Panc1 (cell line): ENCODE data around the gene C17orf67. TPM values are rescaled to one million over a fixed set of nuclear protein-coding genes. Genes with fewer than 3 reads are reported as not detected.

Experiments
- ATAC-seq: fragments of 200-7000 bp; cut with Tn5 transposase; 2 replicates; pipeline ENCODE4 v1.9.1; 2020; ENCODE audit warnings: mild to moderate bottlenecking, moderate library complexity
- BruUV-seq: library from RNA; stranded (reverse); fragments of 400-500 nt; replicated peaks from 2 replicates; lab custom pipeline; 2021; lab: Mats Ljungman, UMichigan
- CTCF ChIA-PET: fragments of 300-600 bp; sonication (Branson Sonifier 250); formaldehyde crosslinking; loops from one replicate; lab custom pipeline; 2022; ENCODE audit warnings: antibody characterized with exemption; lab: Charles Lee
- POLR2A ChIA-PET: fragments of 300-600 bp; sonication (Branson Sonifier 250); formaldehyde crosslinking; loops from one replicate; lab custom pipeline; 2022; ENCODE audit warnings: antibody characterized with exemption; lab: Charles Lee
- DNase-seq: peaks from one replicate; pipeline ENCODE4 v3.0.0-alpha.2; 2010; ENCODE audit warnings: low read depth, low spot score
- H3K27ac ChIP-seq: 2 replicates; pipeline ENCODE4 v1.5.1; 2011; ENCODE audit warnings: mild to moderate bottlenecking, low read length, inconsistent platforms
- H3K27me3 ChIP-seq: fragments of 200-500 bp; sonication (Bioruptor generic); 2 replicates; pipeline ENCODE4 v1.6.0; 2014; ENCODE audit warnings: low read length, inconsistent platforms; ENCODE audit not compliant: control insufficient read depth, insufficient read depth
- H3K36me3 ChIP-seq: fragments of 200-500 bp; sonication (Bioruptor generic); 2 replicates; pipeline ENCODE4 v1.5.1; 2014; ENCODE audit warnings: inconsistent platforms, mild to moderate bottlenecking, low read length, moderate library complexity; ENCODE audit not compliant: control insufficient read depth, insufficient read depth
- H3K4me1 ChIP-seq: 2 replicates; pipeline ENCODE4 v1.5.1; 2011; ENCODE audit warnings: inconsistent platforms, mild to moderate bottlenecking, low read length, moderate library complexity; ENCODE audit not compliant: control insufficient read depth, insufficient read depth
- H3K4me3 ChIP-seq, 2 experiments: 2 replicates each; pipeline ENCODE4 v1.5.1; 2011 to 2012; ENCODE audit warnings: low read depth in 2 of 2, low read length in 2 of 2, mild to moderate bottlenecking in 2 of 2, inconsistent platforms in 1 of 2, moderate library complexity in 1 of 2
- H3K9me3 ChIP-seq: fragments of 200-500 bp; sonication (Bioruptor generic); 2 replicates; pipeline ENCODE4 v1.5.1; 2014; ENCODE audit warnings: low read depth, mild to moderate bottlenecking, inconsistent platforms, low read length, moderate library complexity; ENCODE audit not compliant: control insufficient read depth, insufficient read depth
- POLR2AphosphoS5 ChIP-seq: IDR thresholded peaks from 2 replicates; pipeline ENCODE4 v1.6.1; 2012; ENCODE audit warnings: mild to moderate bottlenecking, low read depth, low read length, moderate library complexity
- SIN3A ChIP-seq: IDR thresholded peaks from 2 replicates; pipeline ENCODE4 v1.6.1; 2012; ENCODE audit warnings: low read depth, mild to moderate bottlenecking, low read length, moderate library complexity, borderline replicate concordance; ENCODE audit not compliant: insufficient read depth
- TCF7L2 ChIP-seq: IDR thresholded peaks from 2 replicates; pipeline ENCODE4 v1.6.1; 2011; ENCODE audit warnings: mild to moderate bottlenecking, low read depth, low read length, inconsistent platforms
- in situ Hi-C: cut with HindIII; loops from 2 replicates; pipeline ENCODE4 v1.10.0; 2016; ENCODE audit warnings: low sequenced_read_pairs, low pct_unique_long_range_greater_than_20kb
- intact Hi-C: fragments of 100-400 bp; cut with micrococcal nuclease; formaldehyde crosslinking; loops from one replicate; pipeline ENCODE4 v1.10.0; 2022; ENCODE audit not compliant: unreplicated experiment
- total RNA-seq: library from RNA; stranded (reverse); gene quantifications from one replicate; pipeline ENCODE4 v1.2.1, GENCODE V29; 2021; ENCODE audit not compliant: unreplicated experiment
- TF ChIP-seq, protein P1 (sequence below): fragments of 450-650 bp; IDR thresholded peaks from 2 replicates; pipeline ENCODE4 v1.5.1; 2017; ENCODE audit warnings: mild to moderate bottlenecking
- TF ChIP-seq, protein P2 (sequence below), 2 experiments: IDR thresholded peaks; 2 replicates each; pipeline ENCODE4 v1.6.1; 2011 to 2012; ENCODE audit warnings: low read depth in 2 of 2, control low read depth in 1 of 2, low read length in 1 of 2, mild to moderate bottlenecking in 1 of 2, moderate library complexity in 1 of 2; ENCODE audit not compliant: insufficient read depth in 1 of 2

C17orf67 gene
- total RNA-seq, 1 experiment from 2014 or later, result 3.4 TPM

DNA sequence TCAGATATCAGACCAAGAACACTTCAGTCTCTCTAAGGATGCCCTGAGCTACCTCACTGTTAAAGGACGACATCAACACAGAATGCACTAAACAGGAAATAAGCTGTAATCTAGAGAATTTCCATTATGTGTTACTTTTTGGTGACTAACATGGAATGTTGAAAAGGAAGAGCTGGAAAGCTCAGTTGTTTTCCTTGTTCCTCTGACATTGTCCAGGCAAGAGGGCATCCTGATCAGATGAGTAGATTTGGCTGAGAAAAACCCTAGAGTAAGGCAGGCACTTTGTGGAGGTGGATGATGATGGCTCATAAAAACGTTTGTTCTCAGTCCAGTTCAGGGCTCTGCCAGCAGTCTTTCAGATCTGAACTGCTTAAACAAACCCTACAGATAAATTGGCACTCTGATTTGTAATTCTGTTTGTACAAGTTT is 34.2 kb upstream of the C17orf67 start:
- TF ChIP-seq SIN3A, result no peak
- TF ChIP-seq TCF7L2, result no peak
- no peak for TF ChIP-seq POLR2AphosphoS5
- ChIA-PET POLR2A (interaction anchor here (0.6 kb wide), 2 partner anchors 27 to 30 kb away, joined by 6 to 7 read pairs; no protein-coding TSS in a partner anchor), CTCF (no interaction called here)
- Histone ChIP-seq H3K9me3 (no peaks in the 10 kb centered on the region), H3K27ac (no peak overlapping the region), H3K4me1 (no peaks in the 10 kb centered on the region), H3K36me3 (peaks cover 15% of the 10 kb centered on the region; the same call in 1 of the 2 replicates), H3K4me3 (no peak overlapping the region), H3K27me3 (no peaks in the 10 kb centered on the region)
- ATAC-seq, result no peak
- intact Hi-C loops, result no loop called here
- no peak for DNase-seq
- in situ Hi-C loops, result no loop called here
- BruUV-seq, result no TSS peak

DNA sequence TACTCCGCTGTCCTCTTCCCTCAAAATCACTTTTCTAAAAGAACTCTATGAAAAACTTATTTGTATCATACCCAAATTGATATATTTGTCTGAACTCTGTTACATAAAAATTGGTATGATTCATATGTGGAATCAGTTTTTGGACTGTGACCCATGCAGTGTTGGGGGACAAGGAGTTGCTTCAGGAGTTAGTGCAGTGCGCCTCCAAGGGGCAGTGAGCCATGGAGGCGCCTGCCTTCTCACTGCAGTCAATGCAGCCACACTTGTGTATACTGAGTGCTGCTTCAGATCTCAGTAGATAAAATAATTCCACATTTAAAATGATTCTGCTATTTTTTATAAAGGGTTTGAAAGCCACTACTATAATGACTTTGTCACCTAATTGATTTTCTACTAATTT is 32.8 kb upstream of the C17orf67 start:
- POLR2A ChIA-PET, result interaction anchor here (0.6 kb wide), 1 partner anchor 9 kb away, joined by 3 read pairs; no protein-coding TSS in a partner anchor
- no peak overlapping the region for H3K27ac ChIP-seq
- in situ Hi-C loops, result no loop called here
- no peak for TF ChIP-seq POLR2AphosphoS5
- TF ChIP-seq, protein P1, sequence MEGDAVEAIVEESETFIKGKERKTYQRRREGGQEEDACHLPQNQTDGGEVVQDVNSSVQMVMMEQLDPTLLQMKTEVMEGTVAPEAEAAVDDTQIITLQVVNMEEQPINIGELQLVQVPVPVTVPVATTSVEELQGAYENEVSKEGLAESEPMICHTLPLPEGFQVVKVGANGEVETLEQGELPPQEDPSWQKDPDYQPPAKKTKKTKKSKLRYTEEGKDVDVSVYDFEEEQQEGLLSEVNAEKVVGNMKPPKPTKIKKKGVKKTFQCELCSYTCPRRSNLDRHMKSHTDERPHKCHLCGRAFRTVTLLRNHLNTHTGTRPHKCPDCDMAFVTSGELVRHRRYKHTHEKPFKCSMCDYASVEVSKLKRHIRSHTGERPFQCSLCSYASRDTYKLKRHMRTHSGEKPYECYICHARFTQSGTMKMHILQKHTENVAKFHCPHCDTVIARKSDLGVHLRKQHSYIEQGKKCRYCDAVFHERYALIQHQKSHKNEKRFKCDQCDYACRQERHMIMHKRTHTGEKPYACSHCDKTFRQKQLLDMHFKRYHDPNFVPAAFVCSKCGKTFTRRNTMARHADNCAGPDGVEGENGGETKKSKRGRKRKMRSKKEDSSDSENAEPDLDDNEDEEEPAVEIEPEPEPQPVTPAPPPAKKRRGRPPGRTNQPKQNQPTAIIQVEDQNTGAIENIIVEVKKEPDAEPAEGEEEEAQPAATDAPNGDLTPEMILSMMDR, result peak; percentile 41
- H3K36me3 ChIP-seq, result peaks cover 15% of the 10 kb centered on the region; the same call in 1 of the 2 replicates
- intact Hi-C loops, result no loop called here
- H3K4me3 ChIP-seq, result no peak overlapping the region
- no peaks in the 10 kb centered on the region for H3K4me1 ChIP-seq
- DNase-seq (no peak), ATAC-seq (peak; percentile 73)
- no peaks in the 10 kb centered on the region for H3K27me3 ChIP-seq
- CTCF ChIA-PET, result no interaction called here
- H3K9me3 ChIP-seq, result no peaks in the 10 kb centered on the region
- no TSS peak for BruUV-seq

DNA sequence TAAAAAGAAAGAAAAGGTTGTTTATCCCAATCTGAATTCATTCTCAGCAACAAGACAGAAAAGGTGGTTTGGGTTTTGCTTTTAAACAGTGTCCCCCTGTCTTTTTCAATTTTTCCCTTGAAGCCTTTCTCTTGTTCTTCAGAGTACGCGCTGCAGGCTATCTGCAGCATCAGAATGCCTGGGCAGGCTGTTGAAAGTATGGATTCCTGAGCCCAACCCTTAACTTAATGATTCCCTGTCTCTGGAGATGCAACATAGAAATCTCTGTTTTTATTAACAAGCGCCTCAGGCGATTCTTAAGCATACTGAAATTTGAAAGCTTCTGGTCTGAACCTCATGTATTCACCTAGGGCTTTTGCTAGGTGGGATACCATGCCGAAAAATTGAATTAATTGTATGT is 32.4 kb upstream of the C17orf67 start:
- ATAC-seq, result no peak
- POLR2A ChIA-PET, result interaction anchor here (0.5 kb wide), 1 partner anchor 57 kb away, joined by 3 read pairs; no protein-coding TSS in a partner anchor
- Histone ChIP-seq H3K36me3 (peaks cover 15% of the 10 kb centered on the region; the same call in 1 of the 2 replicates), H3K4me3 (no peak overlapping the region), H3K27me3 (no peaks in the 10 kb centered on the region), H3K9me3 (no peaks in the 10 kb centered on the region), H3K27ac (no peak overlapping the region), H3K4me1 (no peaks in the 10 kb centered on the region)
- CTCF ChIA-PET, result no interaction called here
- intact Hi-C loops, result no loop called here
- TF ChIP-seq, protein P2, sequence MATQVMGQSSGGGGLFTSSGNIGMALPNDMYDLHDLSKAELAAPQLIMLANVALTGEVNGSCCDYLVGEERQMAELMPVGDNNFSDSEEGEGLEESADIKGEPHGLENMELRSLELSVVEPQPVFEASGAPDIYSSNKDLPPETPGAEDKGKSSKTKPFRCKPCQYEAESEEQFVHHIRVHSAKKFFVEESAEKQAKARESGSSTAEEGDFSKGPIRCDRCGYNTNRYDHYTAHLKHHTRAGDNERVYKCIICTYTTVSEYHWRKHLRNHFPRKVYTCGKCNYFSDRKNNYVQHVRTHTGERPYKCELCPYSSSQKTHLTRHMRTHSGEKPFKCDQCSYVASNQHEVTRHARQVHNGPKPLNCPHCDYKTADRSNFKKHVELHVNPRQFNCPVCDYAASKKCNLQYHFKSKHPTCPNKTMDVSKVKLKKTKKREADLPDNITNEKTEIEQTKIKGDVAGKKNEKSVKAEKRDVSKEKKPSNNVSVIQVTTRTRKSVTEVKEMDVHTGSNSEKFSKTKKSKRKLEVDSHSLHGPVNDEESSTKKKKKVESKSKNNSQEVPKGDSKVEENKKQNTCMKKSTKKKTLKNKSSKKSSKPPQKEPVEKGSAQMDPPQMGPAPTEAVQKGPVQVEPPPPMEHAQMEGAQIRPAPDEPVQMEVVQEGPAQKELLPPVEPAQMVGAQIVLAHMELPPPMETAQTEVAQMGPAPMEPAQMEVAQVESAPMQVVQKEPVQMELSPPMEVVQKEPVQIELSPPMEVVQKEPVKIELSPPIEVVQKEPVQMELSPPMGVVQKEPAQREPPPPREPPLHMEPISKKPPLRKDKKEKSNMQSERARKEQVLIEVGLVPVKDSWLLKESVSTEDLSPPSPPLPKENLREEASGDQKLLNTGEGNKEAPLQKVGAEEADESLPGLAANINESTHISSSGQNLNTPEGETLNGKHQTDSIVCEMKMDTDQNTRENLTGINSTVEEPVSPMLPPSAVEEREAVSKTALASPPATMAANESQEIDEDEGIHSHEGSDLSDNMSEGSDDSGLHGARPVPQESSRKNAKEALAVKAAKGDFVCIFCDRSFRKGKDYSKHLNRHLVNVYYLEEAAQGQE (IDR thresholded peaks at IDR 0.05; ENCODE audit: insufficient read depth in 1 of 2, low read depth in 2 of 2, low read length in 1 of 2), result no peak
- TF ChIP-seq, protein P1, result no peak
- TF ChIP-seq POLR2AphosphoS5 (no peak), SIN3A (no peak), TCF7L2 (no peak)
- no peak for DNase-seq
- BruUV-seq, result no TSS peak
- in situ Hi-C loops, result no loop called here
